VCaP (cell line): ENCODE data around the gene DIO1.

Experiments
- H3K27ac ChIP-seq: fragments of 450-650 bp; 2 replicates; pipeline ENCODE4 v1.5.1; 2017
- TF ChIP-seq, protein P1 (sequence below): fragments of 450-650 bp; conservative IDR thresholded peaks from 2 replicates; pipeline ENCODE4 v1.5.1; 2017; ENCODE audit warnings: mild to moderate bottlenecking, moderate library complexity

DIO1 gene

DNA sequence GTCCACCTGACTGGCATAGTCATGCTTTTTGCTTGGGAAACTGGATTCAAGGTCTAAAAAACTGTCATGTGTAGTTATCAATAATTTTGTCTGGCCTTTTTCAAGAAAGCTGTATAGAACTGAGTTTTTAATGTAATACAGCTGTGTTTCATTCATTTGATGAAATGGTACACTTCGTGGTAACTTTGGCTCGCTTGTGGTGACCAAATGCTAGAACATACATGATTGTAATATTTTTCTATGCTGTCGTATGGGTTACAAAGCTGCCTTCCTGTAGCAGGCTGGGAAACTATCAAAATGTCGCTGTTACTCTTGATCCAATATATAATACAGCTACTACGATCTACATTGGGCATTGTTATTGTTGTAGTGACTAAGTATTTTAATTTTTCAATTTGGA lies 54.3 kb downstream of the DIO1 start:
- no peak overlapping the region for H3K27ac ChIP-seq
- TF ChIP-seq, protein P1, sequence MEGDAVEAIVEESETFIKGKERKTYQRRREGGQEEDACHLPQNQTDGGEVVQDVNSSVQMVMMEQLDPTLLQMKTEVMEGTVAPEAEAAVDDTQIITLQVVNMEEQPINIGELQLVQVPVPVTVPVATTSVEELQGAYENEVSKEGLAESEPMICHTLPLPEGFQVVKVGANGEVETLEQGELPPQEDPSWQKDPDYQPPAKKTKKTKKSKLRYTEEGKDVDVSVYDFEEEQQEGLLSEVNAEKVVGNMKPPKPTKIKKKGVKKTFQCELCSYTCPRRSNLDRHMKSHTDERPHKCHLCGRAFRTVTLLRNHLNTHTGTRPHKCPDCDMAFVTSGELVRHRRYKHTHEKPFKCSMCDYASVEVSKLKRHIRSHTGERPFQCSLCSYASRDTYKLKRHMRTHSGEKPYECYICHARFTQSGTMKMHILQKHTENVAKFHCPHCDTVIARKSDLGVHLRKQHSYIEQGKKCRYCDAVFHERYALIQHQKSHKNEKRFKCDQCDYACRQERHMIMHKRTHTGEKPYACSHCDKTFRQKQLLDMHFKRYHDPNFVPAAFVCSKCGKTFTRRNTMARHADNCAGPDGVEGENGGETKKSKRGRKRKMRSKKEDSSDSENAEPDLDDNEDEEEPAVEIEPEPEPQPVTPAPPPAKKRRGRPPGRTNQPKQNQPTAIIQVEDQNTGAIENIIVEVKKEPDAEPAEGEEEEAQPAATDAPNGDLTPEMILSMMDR, result no peak

DNA sequence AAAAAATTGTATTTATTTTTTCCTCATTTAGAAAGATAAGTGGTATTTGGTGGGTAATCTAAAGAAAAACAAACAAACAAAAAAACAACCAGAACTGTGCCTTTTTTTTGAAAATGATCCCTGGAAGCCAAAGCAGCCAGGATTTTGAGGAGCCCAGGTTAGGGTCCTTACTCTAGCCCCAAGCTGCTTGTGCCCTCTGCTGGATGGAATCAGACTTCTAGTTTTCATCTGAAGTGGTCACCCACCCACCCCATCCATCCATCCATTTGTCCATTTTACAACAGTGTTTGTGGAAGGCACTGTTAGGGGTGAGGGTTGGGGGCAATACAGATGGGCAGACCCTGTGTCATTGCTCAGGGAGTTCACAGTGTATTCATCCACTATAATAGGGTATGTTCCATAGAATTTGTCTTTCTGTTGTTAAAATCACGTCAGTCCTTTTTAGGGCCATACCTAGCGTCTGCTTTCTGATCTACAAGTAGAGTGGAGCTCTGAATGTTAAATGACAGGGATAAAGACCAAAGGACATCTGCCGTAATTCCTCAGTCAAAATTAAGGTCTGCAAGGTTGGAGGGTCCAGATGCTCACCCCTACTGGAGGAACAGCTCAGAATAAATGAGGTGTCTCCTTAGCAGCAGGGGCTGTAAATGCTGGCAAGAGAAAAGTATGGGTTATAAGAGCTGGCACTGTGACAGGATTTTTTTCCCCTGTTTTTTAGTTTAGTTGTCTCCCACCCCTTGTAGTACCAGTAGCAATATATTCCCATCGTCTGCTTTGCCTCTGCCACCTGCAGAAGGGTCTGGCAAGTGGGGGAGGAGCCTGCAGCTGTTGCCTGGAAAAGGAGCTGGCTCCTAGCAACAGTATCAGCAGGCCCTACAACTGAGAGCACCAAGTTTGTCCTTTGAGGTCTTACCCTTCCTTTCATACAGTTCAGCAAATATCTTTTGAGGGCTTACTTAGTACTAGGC lies 55.3 kb downstream of the DIO1 start:
- H3K27ac ChIP-seq, result no peak overlapping the region; the same call in 1 of the 2 replicates
- TF ChIP-seq, protein P1, result peak; percentile 84

DNA sequence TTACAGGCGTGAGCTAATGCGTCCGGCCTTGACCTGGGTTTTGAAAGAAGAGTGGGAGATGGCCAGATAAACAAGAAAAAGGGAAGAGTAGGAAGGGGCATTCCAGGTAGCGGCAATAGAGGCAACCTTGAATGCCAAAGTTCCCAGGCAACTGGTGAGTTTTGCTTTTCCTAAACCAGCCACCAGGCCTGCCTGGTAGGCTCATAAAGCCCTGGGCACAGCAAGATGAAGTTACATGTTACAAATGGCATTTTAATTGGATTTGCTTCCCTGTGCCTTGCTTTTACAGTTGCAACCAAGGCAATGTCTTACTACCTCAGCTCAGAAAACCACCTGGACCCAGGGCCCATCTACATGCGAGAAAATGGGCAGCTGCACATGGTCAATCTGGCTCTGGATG lies 57.7 kb downstream of the DIO1 start:
- peak overlapping the region; percentile 28; the same call in 1 of the 2 replicates for H3K27ac ChIP-seq
- TF ChIP-seq, protein P1, result no peak

DNA sequence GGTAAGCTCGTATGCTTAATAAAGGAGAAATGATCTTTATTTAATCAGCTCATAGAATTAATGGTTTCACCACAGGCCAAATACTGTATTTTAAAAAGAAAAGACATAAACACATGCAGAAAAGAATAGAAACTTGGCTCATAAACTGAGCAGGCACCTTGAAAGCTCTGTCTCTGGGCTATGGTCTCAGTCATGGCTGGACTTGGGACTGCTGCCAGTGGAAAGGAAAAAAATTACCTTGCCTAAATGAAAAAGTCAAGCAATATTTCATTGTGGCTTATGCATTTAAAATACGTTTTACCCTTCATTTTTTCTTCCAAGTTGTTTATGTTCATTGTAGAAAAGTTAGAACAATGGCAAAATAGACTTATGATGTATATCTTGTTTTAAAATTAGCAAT lies 60.1 kb downstream of the DIO1 start:
- TF ChIP-seq, protein P1, result no peak
- no peak overlapping the region for H3K27ac ChIP-seq

DNA sequence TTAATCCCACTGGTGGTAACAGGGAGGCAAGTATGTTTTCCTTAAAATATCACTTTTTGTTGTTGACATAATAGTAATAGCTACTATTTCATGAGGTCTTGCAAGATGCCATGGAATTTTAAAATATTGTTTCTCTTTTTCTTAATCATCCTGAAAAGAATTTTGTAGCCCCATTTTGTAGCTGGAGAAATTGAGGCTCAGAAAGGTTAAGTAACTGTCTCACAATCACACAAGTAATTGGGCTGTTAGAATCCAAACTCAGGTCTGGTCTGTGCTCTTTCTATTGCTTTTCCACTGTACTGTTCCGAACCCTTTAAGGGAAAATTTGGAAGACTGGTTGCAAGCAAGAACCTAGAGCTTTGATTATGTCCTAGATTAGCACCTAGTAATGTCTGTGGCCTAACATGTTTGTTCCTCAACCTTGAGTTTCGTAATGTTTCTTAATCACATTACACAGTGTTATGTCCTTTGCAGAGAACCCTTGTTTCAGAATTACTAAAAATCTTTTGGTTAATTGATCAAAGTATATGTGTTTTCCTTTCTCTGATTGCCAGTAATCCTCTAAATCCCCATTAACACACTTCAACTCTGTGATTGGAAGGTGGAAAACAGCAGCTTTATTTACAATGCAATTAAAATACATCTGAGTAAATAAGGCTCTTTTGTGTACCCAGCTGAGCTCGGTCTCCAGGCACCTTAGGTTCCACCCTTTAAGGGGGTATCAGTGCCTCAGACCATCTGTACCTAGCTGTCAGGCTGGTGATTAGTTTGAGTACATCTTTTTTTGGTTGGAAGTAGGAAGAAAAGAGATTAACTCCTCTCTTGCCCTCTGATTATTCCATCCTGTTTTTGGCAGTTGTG lies 62.6 kb downstream of the DIO1 start:
- TF ChIP-seq, protein P1, result no peak
- H3K27ac ChIP-seq, result peak overlapping the region; percentile 83

DNA sequence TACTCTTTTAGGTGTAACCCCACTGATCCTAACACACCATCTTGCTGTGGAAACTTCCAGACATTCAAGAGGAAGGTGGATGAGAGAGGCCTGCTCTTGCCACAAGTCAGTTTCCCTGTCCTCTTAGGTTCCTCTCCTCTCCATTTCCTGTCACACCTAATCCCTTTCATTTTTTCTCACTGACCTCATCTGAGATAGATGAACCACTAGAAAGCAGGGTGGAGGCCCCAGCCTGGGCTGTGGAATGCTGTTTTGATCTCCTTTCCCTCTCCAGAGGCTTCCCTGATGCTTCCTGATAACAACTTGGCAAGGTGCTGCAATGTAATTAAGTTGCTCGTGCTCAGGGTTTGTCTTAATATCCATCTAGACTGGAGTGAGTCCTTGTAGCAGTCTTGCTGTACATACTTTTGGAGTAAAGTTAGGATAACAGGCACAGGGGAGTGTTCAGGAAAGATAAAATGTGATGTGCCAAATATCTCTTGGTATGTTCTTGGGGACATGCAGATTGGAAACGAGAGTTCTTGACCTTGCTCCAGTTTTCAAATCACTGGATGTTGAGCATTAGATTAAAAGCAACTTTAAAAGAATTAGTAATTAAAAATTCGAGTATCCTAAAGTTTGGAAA lies 63.3 kb downstream of the DIO1 start:
- H3K27ac ChIP-seq, result peak overlapping the region; percentile 83
- TF ChIP-seq, protein P1, result no peak
